ENCODE measurements around the gene ARHGAP29. TPM values are rescaled to one million over a fixed set of nuclear protein-coding genes. Genes with fewer than 3 reads are reported as not detected.

The ARHGAP29 gene
- total and polyA plus RNA-seq, 2 experiments from 2014 or later: 4.6 to 6.9 TPM

GRCh38 chr1:94279462-94279861 is 42.1 kb upstream of the ARHGAP29 start:
- no peak overlapping the region for H3K27ac Mint-ChIP-seq
- Histone ChIP-seq H4K20me1 (replicated peaks; ENCODE audit: insufficient read depth) (no peaks in the 10 kb centered on the region), H3K4me2 (no peak overlapping the region), H3K36me3 (ENCODE audit: insufficient read depth) (no peaks in the 10 kb centered on the region), H3F3A (replicated peaks; ENCODE audit: low read depth) (no peaks in the 10 kb centered on the region), H3K27ac (ENCODE audit: low read depth) (no peak overlapping the region), H3K4me3 (no peak overlapping the region), H3K79me2 (replicated peaks; ENCODE audit: insufficient read depth) (no peaks in the 10 kb centered on the region), H3K4me1 (ENCODE audit: insufficient read depth) (no peaks in the 10 kb centered on the region), H3K27me3 (ENCODE audit: insufficient read depth) (no peaks in the 10 kb centered on the region; the same call in 1 of the 2 replicates), H3K9me2 (ENCODE audit: insufficient read depth) (no peaks in the 10 kb centered on the region), H2AFZ (no peak overlapping the region)
- ATAC-seq (no peak), DNase-seq (ENCODE audit: low spot score) (no peak)
- no peaks in the 10 kb centered on the region for H3K9me3 Mint-ChIP-seq
- H3K36me3 Mint-ChIP-seq (ENCODE audit: low read depth): no peaks in the 10 kb centered on the region
- TF ChIP-seq, protein P1, sequence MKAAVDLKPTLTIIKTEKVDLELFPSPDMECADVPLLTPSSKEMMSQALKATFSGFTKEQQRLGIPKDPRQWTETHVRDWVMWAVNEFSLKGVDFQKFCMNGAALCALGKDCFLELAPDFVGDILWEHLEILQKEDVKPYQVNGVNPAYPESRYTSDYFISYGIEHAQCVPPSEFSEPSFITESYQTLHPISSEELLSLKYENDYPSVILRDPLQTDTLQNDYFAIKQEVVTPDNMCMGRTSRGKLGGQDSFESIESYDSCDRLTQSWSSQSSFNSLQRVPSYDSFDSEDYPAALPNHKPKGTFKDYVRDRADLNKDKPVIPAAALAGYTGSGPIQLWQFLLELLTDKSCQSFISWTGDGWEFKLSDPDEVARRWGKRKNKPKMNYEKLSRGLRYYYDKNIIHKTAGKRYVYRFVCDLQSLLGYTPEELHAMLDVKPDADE (IDR thresholded peaks at IDR 0.05): no peak
- H3K4me3 Mint-ChIP-seq: no peak overlapping the region
- no peaks in the 10 kb centered on the region for H3K4me1 Mint-ChIP-seq
- H3K27me3 Mint-ChIP-seq (ENCODE audit: insufficient read depth, low read depth, poor library complexity): no peaks in the 10 kb centered on the region

DNA sequence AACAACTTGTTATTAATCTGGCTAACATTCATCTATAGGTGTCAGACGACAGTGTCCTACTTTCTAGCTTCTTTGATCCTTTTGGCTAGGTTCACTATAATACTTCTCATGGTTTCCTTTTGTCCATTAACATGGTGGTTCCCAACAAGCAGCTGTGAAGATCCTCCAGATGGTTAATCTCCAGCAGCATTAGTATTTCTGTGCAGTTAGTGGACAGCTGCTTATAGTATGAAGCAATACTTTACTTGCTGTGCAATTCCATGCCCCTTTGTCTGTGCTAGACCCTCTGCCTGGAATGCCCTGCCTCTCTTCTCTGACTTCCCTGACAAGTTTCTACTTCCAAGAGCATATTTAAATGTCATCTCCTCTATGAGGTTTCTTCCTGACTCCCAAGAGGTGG is 41.7 kb upstream of the ARHGAP29 start:
- no peaks in the 10 kb centered on the region for H3K4me1 ChIP-seq (ENCODE audit: insufficient read depth)
- Mint-ChIP-seq H3K4me3 (no peak overlapping the region), H3K27me3 (ENCODE audit: insufficient read depth, low read depth, poor library complexity) (no peaks in the 10 kb centered on the region), H3K4me1 (no peaks in the 10 kb centered on the region), H3K27ac (no peak overlapping the region), H3K9me3 (no peaks in the 10 kb centered on the region), H3K36me3 (ENCODE audit: low read depth) (no peaks in the 10 kb centered on the region)
- no peaks in the 10 kb centered on the region for H3K79me2 ChIP-seq (replicated peaks; ENCODE audit: insufficient read depth)
- no peaks in the 10 kb centered on the region for H3K36me3 ChIP-seq (ENCODE audit: insufficient read depth)
- no peaks in the 10 kb centered on the region for H4K20me1 ChIP-seq (replicated peaks; ENCODE audit: insufficient read depth)
- no peak for ATAC-seq
- no peaks in the 10 kb centered on the region; the same call in 1 of the 2 replicates for H3K27me3 ChIP-seq (ENCODE audit: insufficient read depth)
- H3F3A ChIP-seq (replicated peaks; ENCODE audit: low read depth): no peaks in the 10 kb centered on the region
- H3K4me3 ChIP-seq: no peak overlapping the region
- no peak overlapping the region for H3K27ac ChIP-seq (ENCODE audit: low read depth)
- H3K9me2 ChIP-seq (ENCODE audit: insufficient read depth): no peaks in the 10 kb centered on the region
- DNase-seq (ENCODE audit: low spot score): no peak
- no peak overlapping the region for H2AFZ ChIP-seq
- no peak overlapping the region for H3K4me2 ChIP-seq
- TF ChIP-seq REST (IDR thresholded peaks at IDR 0.05; ENCODE audit: unreplicated experiment) (no peak), STAT1 (IDR thresholded peaks at IDR 0.05; ENCODE audit: unreplicated experiment) (no peak), EZH2 (IDR thresholded peaks at IDR 0.05; ENCODE audit: low read depth, unreplicated experiment) (no peak), NANOG (IDR thresholded peaks at IDR 0.05; ENCODE audit: borderline replicate concordance) (no peak), ZNF114 (CRISPR knock-in tag; IDR thresholded peaks at IDR 0.05) (no peak), JUNB (IDR thresholded peaks at IDR 0.05; ENCODE audit: unreplicated experiment) (no peak), CREB1 (CRISPR knock-in tag; IDR thresholded peaks at IDR 0.05; ENCODE audit: low read depth) (no peak), POLR2AphosphoS5 (IDR thresholded peaks at IDR 0.05; ENCODE audit: low read depth) (no peak), EZH2phosphoT487 (IDR thresholded peaks at IDR 0.05; ENCODE audit: unreplicated experiment) (no peak)
- TF ChIP-seq, protein P2, sequence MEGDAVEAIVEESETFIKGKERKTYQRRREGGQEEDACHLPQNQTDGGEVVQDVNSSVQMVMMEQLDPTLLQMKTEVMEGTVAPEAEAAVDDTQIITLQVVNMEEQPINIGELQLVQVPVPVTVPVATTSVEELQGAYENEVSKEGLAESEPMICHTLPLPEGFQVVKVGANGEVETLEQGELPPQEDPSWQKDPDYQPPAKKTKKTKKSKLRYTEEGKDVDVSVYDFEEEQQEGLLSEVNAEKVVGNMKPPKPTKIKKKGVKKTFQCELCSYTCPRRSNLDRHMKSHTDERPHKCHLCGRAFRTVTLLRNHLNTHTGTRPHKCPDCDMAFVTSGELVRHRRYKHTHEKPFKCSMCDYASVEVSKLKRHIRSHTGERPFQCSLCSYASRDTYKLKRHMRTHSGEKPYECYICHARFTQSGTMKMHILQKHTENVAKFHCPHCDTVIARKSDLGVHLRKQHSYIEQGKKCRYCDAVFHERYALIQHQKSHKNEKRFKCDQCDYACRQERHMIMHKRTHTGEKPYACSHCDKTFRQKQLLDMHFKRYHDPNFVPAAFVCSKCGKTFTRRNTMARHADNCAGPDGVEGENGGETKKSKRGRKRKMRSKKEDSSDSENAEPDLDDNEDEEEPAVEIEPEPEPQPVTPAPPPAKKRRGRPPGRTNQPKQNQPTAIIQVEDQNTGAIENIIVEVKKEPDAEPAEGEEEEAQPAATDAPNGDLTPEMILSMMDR (conservative IDR thresholded peaks at IDR 0.05; ENCODE audit: low read depth in 2 of 2): no peak
- TF ChIP-seq, protein P1 (IDR thresholded peaks at IDR 0.05): no peak

Measured in GM23338 (cell line).